Stimulated activated CD4-positive, alpha-beta T cell treated with anti-CD3 and anti-CD28 coated beads, Interleukin-15, amount 100 ng/mL, for 1 hour (primary cell): ENCODE data around the gene PPP2R2C.
A peak's percentile ranks its signal among the peaks of the same experiment; 100 is the strongest.

ENCODE experiments used
- DNase-seq, 2 donors: peaks; one replicate each; pipeline ENCODE4 v3.0.0-alpha.2; 2020; ENCODE audit warnings: low read depth in 1 of 2, low spot score in 1 of 2

Gene PPP2R2C

GRCh38 chr4:6332669-6333050 is 139.8 kb downstream of the PPP2R2C start:
- DNase-seq, result no peak

- DNase-seq, result no peak
Measured at GRCh38 chr4:6332042-6332668, 140.3 kb downstream of the PPP2R2C start.

GRCh38 chr4:6331468-6331867 is 140.9 kb downstream of the PPP2R2C start:
- no peak for DNase-seq

- DNase-seq, result no peak
Measured at GRCh38 chr4:6331018-6331417, 141.4 kb downstream of the PPP2R2C start.

GRCh38 chr4:6330384-6330767 is 142.0 kb downstream of the PPP2R2C start:
- no peak for DNase-seq

GRCh38 chr4:6329478-6330383 is 142.7 kb downstream of the PPP2R2C start:
- DNase-seq, result no peak

- no peak for DNase-seq
Measured at GRCh38 chr4:6328526-6328925, 143.9 kb downstream of the PPP2R2C start.

GRCh38 chr4:6327220-6327917 is 145.0 kb downstream of the PPP2R2C start:
- DNase-seq, result peak; percentile 60 to 70

GRCh38 chr4:6326312-6327060 is 145.9 kb downstream of the PPP2R2C start:
- no peak for DNase-seq

GRCh38 chr4:6325788-6326290 is 146.6 kb downstream of the PPP2R2C start:
- no peak for DNase-seq

- DNase-seq, result no peak
Measured at GRCh38 chr4:6324999-6325787, 147.2 kb downstream of the PPP2R2C start.

GRCh38 chr4:6324461-6324998 is 147.9 kb downstream of the PPP2R2C start:
- DNase-seq, result no peak

GRCh38 chr4:6322761-6323566 is 149.4 kb downstream of the PPP2R2C start:
- DNase-seq, result no peak

- DNase-seq, result no peak
Measured at GRCh38 chr4:6322067-6322760, 150.2 kb downstream of the PPP2R2C start.

- no peak for DNase-seq
Measured at GRCh38 chr4:6321361-6321760, 151.1 kb downstream of the PPP2R2C start.

GRCh38 chr4:6320663-6321062 is 151.8 kb downstream of the PPP2R2C start:
- no peak for DNase-seq

GRCh38 chr4:6319530-6320150 is 152.8 kb downstream of the PPP2R2C start:
- no peak for DNase-seq

- no peak for DNase-seq
Measured at GRCh38 chr4:6318206-6318605, 154.2 kb downstream of the PPP2R2C start.
